DND-41 (cell line): ENCODE data around the gene TTC33.
"Not testable (repeated sequence)": the region's sequence is repeated elsewhere in the genome, so short reads cannot be mapped to it uniquely, and the experiment has no call there.

ENCODE experiments used
- CTCF ChIP-seq: IDR thresholded peaks from 2 replicates; pipeline ENCODE4 v1.5.1; 2012; ENCODE audit warnings: borderline replicate concordance, low read length, moderate library complexity, mild to moderate bottlenecking; ENCODE audit not compliant: poor library complexity, severe bottlenecking; ENCODE audit errors: extremely low read depth
- EZH2 ChIP-seq: IDR thresholded peaks from 3 replicates; pipeline ENCODE4 v1.6.1; 2012; ENCODE audit warnings: borderline replicate concordance, low read depth, mild to moderate bottlenecking, moderate library complexity, low read length, inconsistent platforms; ENCODE audit not compliant: severe bottlenecking

DNA sequence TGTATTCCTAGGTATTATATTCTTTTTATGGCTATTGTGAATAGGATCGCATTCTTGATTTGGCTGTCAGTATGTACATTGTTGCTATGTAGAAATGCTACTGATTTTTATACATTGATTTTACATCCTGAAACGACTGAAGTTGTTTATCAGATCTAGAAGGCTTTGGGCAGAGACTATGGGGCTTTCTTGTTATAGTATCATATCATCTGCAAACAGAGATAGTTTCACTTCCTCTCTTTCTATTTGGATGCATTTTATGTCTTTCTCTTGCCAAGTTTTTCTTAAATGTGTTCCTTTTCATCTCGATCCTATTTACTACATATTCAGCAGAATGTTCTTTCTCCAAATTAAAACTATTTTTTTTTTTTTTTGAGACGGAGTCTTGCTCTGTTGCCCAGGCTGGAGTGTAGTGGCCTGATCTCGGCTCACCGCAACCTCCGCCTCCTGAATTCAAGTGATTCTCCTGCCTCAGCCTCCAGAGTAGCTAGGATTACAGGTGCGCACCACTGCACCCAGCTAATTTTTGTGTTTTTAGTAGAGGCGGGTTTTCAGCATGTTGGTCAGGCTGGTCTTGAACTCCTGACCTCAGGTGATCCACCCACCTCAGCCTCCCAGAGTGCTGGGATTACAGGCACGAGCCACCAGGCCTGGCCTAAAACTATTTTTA is 163.9 kb downstream of the TTC33 start:
- not testable (repeated sequence) for TF ChIP-seq CTCF, EZH2
